Activated T-cell treated with anti-CD3 and anti-CD28 coated beads for 1 hour (primary cell): ENCODE measurements around the gene PPP1R9B.
A peak's percentile ranks its signal among the peaks of the same experiment; 100 is the strongest.

Experiments
- DNase-seq: peaks from one replicate; pipeline ENCODE4 v3.0.0-alpha.2; 2020; ENCODE audit warnings: low read depth

The PPP1R9B gene

DNA sequence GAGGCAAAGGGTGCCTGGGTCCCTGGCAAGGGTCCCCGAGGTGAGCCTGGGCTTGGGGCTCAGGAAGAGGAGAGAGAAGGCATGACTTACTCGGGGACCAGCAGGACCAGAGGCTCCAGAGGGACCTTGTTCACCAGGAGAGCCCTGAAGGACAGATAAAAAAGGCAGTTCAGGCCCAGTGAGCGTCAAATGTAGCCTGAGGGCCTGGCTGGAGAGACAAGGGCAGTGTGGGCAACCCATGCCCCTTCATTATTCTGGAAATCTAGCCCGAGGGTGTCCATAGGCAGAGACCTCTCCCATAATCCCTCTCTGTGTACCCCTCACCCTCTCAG lies 36.9 kb upstream of the PPP1R9B start:
- DNase-seq, result no peak

DNA sequence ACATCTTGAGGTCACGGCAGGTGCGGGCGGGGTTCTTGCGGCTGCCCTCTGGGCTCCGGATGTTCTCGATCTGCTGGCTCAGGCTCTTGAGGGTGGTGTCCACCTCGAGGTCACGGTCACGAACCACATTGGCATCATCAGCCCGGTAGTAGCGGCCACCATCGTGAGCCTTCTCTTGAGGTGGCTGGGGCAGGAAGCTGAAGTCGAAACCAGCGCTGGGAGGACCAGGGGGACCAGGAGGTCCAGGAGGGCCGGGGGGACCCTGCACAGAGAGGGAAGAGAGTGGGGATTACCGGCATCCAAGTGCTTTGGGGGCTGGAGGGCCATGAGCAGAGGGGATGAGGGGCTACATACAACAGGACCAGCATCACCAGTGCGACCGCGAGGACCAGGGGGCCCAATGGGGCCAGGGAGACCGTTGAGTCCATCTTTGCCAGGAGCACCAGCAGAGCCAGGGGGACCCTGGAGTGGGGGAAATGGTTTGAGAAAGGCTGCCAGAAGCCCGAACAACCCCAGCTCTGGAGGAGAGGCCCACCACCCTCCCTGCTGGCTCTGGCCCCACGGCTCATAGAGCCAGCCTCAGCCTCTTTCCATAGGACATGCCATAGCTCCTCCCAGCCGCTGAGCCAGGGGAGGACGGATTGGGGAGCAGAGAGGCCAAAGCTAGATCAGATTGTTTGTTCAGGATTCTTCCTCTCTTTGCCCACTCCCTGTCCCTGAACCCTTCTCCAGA lies 36.4 kb upstream of the PPP1R9B start:
- DNase-seq, result no peak

DNA sequence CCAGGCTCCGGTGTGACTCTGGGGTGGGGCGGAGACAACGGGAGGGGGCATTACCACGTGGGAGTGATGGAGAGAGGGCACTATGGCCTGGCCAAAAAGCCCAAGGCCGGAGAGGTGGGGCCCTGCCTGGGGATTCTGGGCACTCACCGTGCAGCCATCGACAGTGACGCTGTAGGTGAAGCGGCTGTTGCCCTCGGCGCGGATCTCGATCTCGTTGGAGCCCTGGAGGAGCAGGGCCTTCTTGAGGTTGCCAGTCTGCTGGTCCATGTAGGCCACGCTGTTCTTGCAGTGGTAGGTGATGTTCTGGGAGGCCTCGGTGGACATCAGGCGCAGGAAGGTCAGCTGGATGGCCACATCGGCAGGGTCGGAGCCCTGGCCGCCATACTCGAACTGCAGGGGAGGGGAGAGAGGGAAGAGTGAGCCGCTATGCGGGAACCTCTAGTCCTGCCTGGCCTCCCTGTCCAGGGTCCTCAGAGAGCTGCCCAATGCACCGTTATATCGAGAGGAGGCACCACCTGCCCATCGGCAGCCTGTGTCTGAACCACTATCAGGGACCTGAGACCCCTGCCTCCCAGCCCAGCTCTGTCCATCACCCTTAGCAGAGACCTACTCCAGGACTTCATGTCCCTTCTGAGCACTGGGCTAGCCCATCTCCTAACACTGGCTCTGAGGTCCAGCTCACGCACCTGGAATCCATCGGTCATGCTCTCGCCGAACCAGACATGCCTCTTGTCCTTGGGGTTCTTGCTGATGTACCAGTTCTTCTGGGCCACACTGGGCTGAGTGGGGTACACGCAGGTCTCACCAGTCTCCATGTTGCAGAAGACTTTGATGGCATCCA lies 35.4 kb upstream of the PPP1R9B start:
- DNase-seq, result no peak

DNA sequence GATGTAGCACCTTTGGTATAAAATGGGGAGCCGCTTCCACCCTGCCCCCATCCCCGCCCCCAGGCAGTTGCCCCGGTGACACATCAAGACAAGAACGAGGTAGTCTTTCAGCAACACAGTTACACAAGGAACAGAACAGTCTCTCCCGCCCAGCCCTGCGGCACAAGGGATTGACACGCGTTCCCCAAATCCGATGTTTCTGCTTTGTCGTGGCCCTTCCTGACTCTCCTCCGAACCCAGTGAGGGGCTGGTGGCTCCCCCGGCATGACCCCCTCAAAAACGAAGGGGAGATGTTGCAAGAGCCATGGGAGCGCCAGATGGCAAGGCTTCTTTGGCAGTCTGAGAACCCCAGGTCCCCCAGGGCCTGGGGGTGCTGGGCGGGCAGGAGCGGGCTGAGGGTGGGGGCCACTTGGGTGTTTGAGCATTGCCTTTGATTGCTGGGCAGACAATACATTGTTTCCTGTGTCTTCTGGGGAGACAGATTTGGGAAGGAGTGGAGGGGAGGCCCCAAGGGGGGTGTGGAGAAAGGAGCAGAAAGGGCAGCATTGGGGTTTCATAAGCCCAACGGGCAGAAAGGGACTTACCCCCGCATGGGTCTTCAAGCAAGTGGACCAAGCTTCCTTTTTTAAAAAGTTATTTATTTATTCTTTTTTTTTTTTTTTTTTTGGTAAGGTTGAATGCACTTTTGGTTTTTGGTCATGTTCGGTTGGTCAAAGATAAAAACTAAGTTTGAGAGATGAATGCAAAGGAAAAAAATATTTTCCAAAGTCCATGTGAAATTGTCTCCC lies 34.3 kb upstream of the PPP1R9B start:
- DNase-seq, result no peak

DNA sequence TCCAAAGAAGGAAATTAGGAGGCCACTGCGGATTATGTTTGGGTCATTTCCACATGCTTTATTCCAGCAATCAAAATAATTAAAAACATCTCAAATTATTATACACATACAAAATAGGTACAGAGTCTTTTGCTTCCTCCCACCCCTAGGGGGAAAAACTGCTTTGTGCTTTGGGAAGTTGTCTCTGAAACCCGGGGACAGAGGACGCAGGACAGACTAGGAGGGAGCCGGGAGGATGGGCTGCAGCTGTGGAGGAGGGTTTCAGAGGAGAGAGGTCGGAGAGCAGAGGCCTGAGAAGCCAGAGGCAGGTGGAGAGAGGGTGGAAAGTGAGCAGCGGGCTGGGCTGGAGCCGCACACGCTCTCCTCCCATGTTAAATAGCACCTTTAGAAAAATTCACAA lies 33.6 kb upstream of the PPP1R9B start:
- DNase-seq, result no peak

DNA sequence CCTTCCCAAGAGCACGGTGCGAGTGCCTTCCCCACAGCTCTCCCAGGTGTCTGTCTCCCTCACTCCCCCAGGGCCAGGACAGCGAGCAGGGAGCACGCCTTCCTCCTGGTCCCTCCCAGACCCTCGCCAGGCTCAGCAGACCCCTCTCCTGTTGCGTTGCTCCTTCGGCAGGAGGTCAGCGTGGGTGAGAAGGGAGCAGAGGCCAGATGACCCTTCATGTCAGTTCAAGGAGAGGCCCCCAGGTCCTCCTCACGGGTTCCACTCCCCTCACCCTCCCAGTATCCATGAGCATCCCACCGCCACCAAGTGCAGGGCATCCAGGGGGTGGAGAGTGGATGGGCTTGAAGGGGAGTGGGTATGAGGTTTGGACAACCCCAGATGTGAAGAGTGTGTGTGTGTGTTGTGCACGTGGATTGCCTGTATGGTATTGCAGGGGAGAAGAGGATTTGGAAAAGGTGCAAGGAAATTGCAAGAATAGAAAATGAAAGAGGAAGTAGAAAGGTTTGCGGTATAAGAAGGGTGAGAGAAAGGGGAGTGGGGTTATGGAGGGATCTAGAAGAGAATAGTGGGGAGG lies 33.0 kb upstream of the PPP1R9B start:
- DNase-seq, result no peak

DNA sequence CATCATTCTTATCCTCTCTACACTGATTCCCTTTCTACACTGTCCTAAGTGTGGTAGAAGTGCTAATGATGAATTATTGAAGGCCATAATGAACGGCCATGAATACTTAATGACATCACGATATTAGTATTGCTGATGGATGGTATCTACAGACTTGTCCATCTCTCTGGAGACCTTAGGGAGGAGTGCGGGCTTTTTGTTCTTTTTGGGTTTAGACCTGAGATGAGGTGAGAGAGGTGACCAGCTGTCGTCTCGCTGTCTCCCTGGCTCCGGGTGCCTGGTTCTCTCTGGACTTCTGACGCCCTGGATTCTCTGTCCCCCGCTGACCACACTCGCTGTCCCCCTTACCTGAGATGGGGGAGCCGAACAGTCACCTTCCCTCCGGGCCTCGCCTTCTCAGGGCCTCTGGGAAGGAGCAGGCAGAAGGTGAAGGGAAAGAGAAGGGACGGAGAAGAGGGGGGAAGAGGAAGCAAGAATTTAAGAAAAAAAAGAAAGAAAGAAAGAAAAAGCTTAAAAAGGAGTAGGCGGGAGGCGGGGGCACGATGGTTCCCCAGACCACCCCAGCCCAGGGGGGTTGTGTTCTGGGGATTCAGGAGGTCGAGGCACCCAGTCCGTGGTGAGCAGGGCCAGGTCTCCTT lies 32.4 kb upstream of the PPP1R9B start:
- DNase-seq, result no peak

DNA sequence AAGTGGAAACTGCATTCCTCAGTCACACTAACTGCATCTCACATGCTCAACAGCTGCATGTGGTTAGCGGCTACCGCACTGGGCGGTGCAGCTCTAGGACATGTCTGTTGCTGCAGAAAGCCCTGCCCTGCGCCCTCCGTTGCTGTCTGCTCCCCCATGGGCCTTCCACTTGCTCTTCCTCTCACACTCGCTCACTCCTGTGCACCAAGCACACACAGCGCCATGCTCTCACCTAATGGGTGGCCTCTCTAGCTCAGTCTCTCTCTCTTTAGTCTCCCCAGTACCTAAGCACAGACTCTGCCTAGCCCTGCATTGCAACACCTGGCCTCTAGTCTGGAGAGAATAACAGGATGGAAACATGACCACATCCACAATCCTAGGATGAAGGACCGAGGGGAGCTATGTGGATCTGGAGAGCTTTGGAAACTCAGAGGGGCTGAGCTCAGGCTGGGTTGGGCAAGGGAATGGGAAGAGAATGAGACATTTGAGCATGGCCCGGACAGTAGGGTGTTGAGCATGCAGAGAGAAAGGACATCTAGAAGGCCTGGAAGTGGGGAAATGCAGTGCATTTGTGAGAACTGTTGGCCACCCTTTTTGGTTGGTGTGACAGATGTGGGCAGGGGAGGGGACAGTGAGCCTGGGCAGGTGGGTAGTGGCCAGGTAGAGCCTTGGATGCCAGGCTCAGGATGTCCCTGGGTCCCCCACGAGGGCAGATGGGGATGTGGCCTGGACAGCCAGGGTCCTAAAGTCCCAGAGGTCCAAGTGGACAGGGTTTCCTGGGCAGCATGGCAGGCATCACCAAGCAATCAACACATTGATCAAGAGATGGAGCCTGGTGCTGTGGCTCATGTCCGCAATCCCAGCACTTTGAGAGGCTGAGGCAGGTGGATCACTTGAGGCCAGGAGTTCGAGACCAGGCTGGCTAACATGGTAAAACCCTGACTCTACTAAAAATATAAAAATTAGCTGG lies 31.4 kb upstream of the PPP1R9B start:
- DNase-seq, result no peak

DNA sequence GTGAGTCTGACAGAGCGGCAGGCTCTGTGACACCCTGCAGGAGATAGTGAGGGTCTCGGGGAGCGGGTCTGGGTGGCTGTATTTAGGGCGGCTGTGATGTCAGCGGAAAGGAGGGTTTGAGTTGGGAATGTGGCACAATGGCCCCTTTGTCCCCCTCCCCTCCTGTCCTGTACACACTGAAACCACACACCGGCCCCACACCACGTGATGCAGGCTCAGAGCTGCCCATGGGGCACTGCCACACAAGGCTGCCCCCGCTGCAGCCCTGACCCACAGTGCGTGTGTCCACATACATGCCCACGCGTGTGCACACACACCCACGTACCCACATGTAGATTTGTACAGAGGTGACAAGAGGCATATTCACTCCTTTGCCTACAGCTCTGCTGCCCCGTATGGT lies 30.7 kb upstream of the PPP1R9B start:
- DNase-seq, result no peak

DNA sequence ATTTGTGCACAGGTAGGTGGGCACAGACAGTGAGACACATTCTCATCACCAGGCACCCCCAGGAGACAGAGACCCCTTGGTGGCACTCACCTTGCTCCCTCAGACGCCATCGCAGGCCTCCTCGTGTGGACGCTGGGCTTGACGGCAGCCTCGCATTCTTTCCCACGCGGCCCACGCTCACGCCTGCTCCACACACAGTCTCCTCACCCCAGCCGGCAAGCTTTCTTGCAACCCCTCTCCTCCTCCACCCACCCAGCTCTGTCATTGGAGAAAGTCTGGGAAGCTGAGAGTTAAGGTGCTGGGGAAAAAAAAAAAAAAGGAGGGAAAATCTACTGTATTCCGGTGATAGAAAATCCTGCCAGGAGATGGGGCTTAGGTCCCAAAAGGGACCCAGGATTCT lies 30.1 kb upstream of the PPP1R9B start:
- no peak for DNase-seq

DNA sequence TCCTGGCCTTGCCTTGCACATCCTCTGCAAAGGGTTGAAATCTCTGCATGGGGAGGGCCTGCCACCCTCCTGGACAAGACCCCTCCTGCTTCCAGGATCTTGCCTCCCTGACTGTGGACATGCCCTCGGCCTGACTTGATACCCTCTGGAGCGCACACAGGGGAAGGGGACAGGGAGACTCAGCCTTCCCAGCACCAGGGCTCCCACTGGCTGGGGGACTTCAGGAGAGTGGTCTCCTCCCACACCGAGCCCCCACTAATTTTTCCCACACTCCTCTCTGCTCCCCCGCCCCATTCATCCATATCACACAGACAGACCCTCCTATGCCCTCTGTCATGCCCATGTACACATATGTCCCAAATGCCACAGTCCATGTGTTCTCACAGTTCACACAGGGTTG lies 29.6 kb upstream of the PPP1R9B start:
- DNase-seq, result no peak

DNA sequence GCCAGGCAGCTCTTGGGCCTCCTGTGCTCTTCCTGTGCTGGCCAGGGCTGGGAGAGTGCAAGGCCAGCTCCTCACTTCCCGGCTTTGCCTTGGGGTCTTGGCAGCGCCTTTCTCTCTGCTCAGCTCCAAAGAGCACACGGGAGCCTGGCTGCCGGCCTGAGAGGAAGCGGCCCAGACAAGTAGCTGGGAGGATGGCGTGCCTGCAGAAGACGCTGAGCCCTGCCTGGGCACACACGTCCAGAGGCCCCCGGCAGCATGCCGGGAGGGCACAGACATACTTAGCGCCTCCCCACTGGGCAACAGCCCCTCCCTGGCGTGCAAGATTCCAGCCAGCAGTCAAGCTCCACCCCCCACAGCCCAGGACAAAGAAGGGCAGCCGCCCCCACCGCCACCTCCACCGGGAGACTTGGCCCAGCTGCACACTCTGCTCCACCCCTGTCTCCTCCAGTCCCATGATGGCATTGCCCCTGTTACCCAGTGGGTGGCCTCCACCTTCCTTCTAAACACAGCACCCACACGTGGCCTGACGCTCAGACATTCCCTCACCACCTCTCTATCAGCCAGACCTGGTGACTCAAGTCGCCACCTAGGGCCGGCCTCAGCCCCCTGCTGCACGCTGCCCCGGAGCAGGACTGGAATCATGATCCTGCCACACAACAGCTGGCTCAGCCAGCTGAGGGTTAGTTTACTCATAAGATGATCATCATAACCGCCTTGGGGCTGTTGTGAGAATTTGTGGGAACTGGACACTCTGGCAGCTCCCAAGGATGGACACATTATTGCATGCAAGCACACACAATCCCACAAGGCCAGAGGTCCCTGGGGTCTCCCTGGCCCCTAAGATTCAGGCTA lies 27.7 kb upstream of the PPP1R9B start:
- peak; percentile 20 for DNase-seq

DNA sequence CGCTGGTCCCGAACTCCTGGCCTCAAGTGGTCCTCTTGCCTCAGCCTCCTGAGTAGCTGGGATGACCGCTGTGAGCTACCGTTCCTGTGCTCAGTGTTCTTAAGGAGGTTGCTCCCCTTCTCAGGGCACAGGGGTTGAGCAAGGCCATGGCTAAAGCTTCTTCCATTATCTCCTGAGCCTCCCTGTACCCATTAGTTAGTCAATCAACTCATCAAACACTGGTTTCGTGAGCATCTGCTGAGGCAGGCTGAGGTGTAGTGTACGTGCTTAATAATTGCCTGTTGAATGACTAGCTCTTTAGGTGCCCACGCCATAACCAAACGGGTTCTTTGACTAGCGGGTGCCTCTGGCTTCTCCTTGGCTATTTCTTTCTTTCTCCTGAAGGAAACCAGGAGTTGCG lies 27.0 kb upstream of the PPP1R9B start:
- no peak for DNase-seq

DNA sequence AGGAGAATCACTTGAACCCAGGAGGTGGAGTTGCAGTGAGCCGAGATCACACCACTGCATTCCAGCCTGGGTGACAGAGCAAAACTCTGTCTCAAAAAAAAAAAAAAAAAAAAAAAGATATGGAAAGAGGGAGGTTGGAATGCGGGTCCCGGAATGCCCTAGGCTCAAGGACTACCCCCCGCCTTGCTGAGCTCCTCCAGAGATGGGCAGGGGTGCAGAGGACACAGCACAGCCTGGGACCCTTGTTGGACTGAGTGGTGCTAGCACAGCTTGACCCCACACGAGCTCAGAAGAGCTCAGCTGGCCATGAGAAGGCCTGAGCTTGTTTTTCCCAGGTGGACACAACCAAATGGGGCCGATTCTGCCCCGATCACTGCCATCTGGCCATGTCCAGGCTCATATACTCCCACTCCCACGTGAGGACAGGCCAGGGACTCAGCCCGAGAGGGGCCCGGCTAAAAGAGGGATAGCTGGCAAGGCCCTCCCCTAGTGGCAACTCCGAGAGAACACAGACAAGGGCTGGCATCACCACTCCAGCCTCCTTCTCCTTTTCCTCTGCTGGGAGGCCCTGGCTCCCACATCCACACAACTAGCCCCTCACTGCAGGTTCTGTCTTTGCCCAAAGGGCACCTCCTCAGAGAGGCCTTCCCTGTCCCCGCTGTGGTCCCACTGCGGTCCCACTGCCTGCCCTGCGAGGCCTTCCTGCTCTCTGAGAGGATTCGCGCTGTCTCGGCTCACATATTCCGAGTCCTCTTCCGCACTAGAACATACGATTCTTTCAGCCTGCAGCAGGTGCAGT lies 26.3 kb upstream of the PPP1R9B start:
- DNase-seq, result no peak

DNA sequence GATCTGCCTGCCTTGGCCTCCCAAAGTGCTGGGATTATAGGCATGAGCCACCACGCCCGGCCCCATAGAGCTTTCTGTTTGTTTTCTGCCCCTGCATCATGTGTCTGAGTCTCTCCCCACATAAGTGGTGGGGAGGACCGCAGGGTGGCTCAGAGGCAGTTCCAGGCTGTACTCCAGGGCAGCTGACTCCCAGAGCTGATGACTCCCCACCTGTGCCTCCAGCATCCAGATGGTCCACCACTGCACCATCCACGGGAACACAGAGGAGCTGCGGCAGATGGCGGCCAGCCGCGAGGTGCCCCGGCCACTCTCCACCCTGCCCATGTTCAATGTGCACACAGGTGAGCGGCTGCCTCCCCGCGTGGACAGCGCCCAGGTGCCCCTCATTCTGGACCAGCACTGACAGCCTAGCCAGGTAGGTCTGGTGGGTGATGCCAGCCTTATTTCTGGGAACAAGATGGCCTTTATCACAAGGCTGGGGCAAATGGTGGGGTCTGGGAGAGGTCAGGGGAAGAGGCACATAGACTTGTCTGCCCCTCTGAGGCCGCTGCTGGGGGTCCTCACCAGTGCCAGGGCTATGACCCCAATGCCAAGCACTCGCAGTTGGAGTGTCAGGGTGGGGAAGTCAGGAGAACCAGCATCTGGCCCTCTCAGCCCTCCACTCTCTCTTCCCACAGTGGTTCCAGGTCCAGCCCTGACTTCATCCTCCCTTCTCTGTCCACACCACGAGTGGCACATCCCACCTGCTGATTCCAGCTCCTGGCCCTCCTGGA lies 24.7 kb upstream of the PPP1R9B start:
- DNase-seq, result no peak

DNA sequence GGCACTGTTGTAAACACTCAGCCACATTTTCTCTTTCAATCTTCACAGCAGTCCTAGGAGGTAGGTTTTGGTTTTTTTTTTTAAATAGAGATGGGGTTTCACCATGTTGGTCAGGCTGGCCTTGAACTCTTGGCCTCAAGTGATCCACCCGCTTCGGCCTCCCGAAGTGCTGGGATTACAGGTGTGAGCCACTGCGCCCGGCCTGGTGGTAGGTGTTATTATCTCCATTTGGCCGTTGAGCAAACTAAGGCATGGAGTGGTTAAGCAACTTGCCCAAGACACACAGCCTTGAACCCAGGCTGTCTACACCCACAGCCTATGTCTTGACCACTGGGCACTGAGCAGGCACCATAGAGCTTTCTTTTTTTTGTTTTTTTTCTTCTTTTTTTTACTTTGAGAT lies 24.0 kb upstream of the PPP1R9B start:
- DNase-seq, result no peak

DNA sequence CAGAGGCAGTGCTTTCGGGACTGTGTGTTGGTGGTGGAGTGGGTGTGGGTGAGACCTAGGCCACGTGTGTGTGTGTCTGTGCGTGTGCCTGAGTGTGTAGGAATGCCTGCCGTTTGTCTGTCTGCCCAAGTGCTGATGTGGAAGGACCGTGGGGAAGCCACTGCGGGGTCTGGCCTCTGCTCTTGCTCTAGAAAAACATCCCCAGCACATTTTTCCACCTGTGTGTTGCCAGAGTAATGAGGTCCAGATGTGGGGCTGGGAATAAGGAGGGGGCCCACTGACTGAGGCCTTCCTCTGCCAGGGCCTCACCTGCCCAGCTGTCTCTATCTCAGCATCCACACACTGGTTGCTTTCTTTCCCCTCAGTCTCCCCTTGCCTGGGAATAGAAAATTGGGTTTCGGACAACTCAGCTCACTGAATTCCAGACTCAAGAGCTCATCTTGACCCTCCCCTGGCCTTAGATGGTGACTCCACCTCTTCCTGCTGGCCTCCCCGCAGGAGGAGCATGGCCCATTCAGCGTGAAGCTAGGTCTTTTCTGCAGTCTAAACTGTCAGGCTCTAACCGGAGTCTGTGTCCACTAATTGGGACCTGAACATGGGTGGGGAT lies 23.0 kb upstream of the PPP1R9B start:
- no peak for DNase-seq

DNA sequence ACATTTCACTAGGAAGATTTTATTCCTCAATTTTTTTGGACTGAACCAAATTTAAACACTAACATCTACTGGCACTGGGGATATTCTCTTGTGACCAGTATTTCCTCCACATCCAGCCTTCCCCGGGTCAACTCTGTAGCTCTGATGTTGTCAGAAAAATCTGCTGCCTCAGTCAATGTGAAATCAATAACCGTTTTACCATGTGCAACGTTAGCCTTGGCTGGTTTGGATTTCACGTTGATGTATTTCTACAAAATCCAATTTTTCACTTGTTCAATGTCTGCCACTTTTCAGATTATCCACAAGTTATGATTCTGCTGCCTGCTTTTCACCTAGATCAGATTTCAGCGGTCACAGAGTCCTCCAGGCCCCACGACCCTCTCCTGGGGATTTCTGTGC lies 22.5 kb upstream of the PPP1R9B start:
- DNase-seq, result no peak
